H1 (cell line): Measurements from ENCODE around the gene RRP7A. TPM values are rescaled to one million over a fixed set of nuclear protein-coding genes. Genes with fewer than 3 reads are reported as not detected.
"Not testable (repeated sequence)": the region's sequence is repeated elsewhere in the genome, so short reads cannot be mapped to it uniquely, and the experiment has no call there.

Experiments
- CTCF ChIA-PET: fragments of 300-600 bp; sonication (Branson Sonifier 250); formaldehyde crosslinking; loops from one replicate; lab custom pipeline; 2021; ENCODE audit not compliant: partially characterized antibody; lab: Charles Lee
- POLR2A ChIA-PET: fragments of 300-600 bp; sonication (Branson Sonifier 250); formaldehyde crosslinking; loops from one replicate; lab custom pipeline; 2021; ENCODE audit warnings: inconsistent platforms; ENCODE audit not compliant: partially characterized antibody; lab: Charles Lee
- DNase-seq, 2 experiments: peaks; one replicate each; pipeline versions ENCODE4 v3.0.0 to v3.0.0-alpha.2; 2010 to 2022; ENCODE audit warnings: low spot score in 2 of 2, low read depth in 1 of 2, mixed read lengths in 1 of 2
- FAIRE-seq: peaks from 2 replicates; lab custom pipeline; 2011; peaks lifted over from hg19 to GRCh38; lab: Jason Lieb, UNC
- H2AFZ ChIP-seq: 2 replicates; pipeline ENCODE4 v1.8.1; 2012; ENCODE audit warnings: low read length, inconsistent platforms
- H2AK5ac ChIP-seq: 2 replicates; pipeline ENCODE4 v1.6.1; 2013; ENCODE audit warnings: low read depth, low read length
- H2BK120ac ChIP-seq: replicated peaks from 2 replicates; pipeline ENCODE3; 2013; ENCODE audit warnings: low read depth, low read length, inconsistent platforms
- H2BK12ac ChIP-seq: 2 replicates; pipeline ENCODE4 v1.6.1; 2013; ENCODE audit warnings: low read depth, low read length
- H2BK15ac ChIP-seq: 2 replicates; pipeline ENCODE4 v1.6.1; 2013; ENCODE audit warnings: low read length
- H2BK20ac ChIP-seq: 2 replicates; pipeline ENCODE4 v1.6.1; 2013; ENCODE audit warnings: low read length
- H2BK5ac ChIP-seq: 2 replicates; pipeline ENCODE4 v1.6.1; 2013; ENCODE audit warnings: low read depth, low read length
- H3K14ac ChIP-seq: 2 replicates; pipeline ENCODE4 v1.6.1; 2013; ENCODE audit warnings: inconsistent platforms; ENCODE audit not compliant: insufficient read length
- H3K18ac ChIP-seq: 2 replicates; pipeline ENCODE4 v1.6.1; 2013; ENCODE audit warnings: low read length; ENCODE audit errors: extremely low read depth
- H3K23ac ChIP-seq: 2 replicates; pipeline ENCODE4 v1.6.1; 2013; ENCODE audit warnings: inconsistent platforms; ENCODE audit not compliant: insufficient read length
- H3K23me2 ChIP-seq: 2 replicates; pipeline ENCODE4 v1.6.1; 2013; ENCODE audit warnings: low read depth, low read length
- H3K27ac ChIP-seq: 2 replicates; pipeline ENCODE4 v1.6.1; 2011; ENCODE audit warnings: low read depth, low read length, inconsistent platforms
- H3K27me3 ChIP-seq, 4 experiments: replicated peaks in 1 of 4; 1 replicate in 1 of 4; 2 replicates in 3 of 4; pipeline versions ENCODE4 v1.6.1 to v1.8.1; 2011 to 2013; ENCODE audit warnings: low read length in 3 of 4, mild to moderate bottlenecking in 3 of 4, inconsistent platforms in 2 of 4, mixed read lengths in 2 of 4, moderate library complexity in 1 of 4; ENCODE audit not compliant: control insufficient read depth in 3 of 4, insufficient read depth in 3 of 4; ENCODE audit errors: extremely low read depth in 1 of 4
- H3K36me3 ChIP-seq, 4 experiments: 2 replicates each; pipeline versions ENCODE4 v1.6.1 to v1.8.1; 2011 to 2013; ENCODE audit warnings: mild to moderate bottlenecking in 4 of 4, low read length in 3 of 4, moderate library complexity in 2 of 4, control low read depth in 1 of 4, inconsistent platforms in 1 of 4; ENCODE audit not compliant: insufficient read depth in 4 of 4, control insufficient read depth in 2 of 4
- H3K4ac ChIP-seq: replicated peaks from 2 replicates; pipeline ENCODE3; 2013; ENCODE audit warnings: low read length, low read depth, mixed read lengths, inconsistent platforms; ENCODE audit not compliant: insufficient read length
- H3K4me1 ChIP-seq, 4 experiments: replicated peaks in 1 of 4; 1 replicate in 1 of 4; 2 replicates in 3 of 4; pipeline versions ENCODE4 v1.6.1 to v1.8.1; 2011 to 2013; ENCODE audit warnings: low read length in 3 of 4, inconsistent platforms in 2 of 4, mixed read lengths in 1 of 4; ENCODE audit not compliant: insufficient read depth in 4 of 4, control insufficient read depth in 3 of 4
- H3K4me2 ChIP-seq, 2 experiments: 2 replicates each; pipeline versions ENCODE4 v1.6.1 to v1.8.1; 2011 to 2013; ENCODE audit warnings: low read depth in 2 of 2, low read length in 2 of 2, control low read depth in 1 of 2, inconsistent platforms in 1 of 2, mild to moderate bottlenecking in 1 of 2; ENCODE audit not compliant: insufficient read depth in 1 of 2
- H3K4me3 ChIP-seq, 4 experiments: fragments of 200-600, 300-600 bp in 1 of 4; sonication (generic), shearing (Covaris generic), sonication (Bioruptor Twin) in 1 of 4; 2 replicates each; pipeline versions ENCODE4 v1.5.1 to v1.8.1; 2011 to 2016; ENCODE audit warnings: low read length in 4 of 4, low read depth in 3 of 4, control low read depth in 2 of 4, inconsistent platforms in 2 of 4, mild to moderate bottlenecking in 2 of 4, mixed read lengths in 1 of 4, moderate library complexity in 1 of 4; ENCODE audit not compliant: insufficient read depth in 2 of 4; ENCODE audit errors: extremely low read depth in 1 of 4
- H3K56ac ChIP-seq: replicated peaks from 2 replicates; pipeline ENCODE3; 2013; ENCODE audit warnings: low read depth, mild to moderate bottlenecking, mixed read lengths, low read length, inconsistent platforms; ENCODE audit not compliant: insufficient read length
- H3K79me1 ChIP-seq: 2 replicates; pipeline ENCODE4 v1.6.1; 2013; ENCODE audit warnings: low read depth, low read length, control low read depth
- H3K79me2 ChIP-seq, 2 experiments: 2 replicates each; pipeline versions ENCODE4 v1.6.1 to v1.8.1; 2012 to 2013; ENCODE audit warnings: low read length in 2 of 2, mild to moderate bottlenecking in 2 of 2, inconsistent platforms in 1 of 2; ENCODE audit not compliant: insufficient read depth in 2 of 2, control insufficient read depth in 1 of 2
- H3K9ac ChIP-seq, 4 experiments: replicated peaks in 1 of 4; 1 replicate in 1 of 4; 2 replicates in 3 of 4; pipeline versions ENCODE4 v1.6.1 to v1.8.1; 2011 to 2013; ENCODE audit warnings: low read depth in 3 of 4, low read length in 3 of 4, control low read depth in 2 of 4, mild to moderate bottlenecking in 2 of 4, moderate library complexity in 2 of 4, inconsistent platforms in 1 of 4; ENCODE audit errors: extremely low read depth in 1 of 4
- H3K9me3 ChIP-seq, 2 experiments: 2 replicates each; pipeline versions ENCODE4 v1.6.1 to v1.8.1; 2012 to 2013; ENCODE audit warnings: mild to moderate bottlenecking in 2 of 2, moderate library complexity in 2 of 2, control low read depth in 1 of 2, inconsistent platforms in 1 of 2, low read depth in 1 of 2, low read length in 1 of 2, mixed read lengths in 1 of 2; ENCODE audit not compliant: insufficient read depth in 2 of 2
- H4K20me1 ChIP-seq, 2 experiments: replicated peaks in 1 of 2; 2 replicates each; pipeline versions ENCODE3 to v1.8.1; 2011 to 2013; ENCODE audit warnings: inconsistent platforms in 2 of 2, low read length in 2 of 2, mild to moderate bottlenecking in 1 of 2; ENCODE audit not compliant: insufficient read depth in 2 of 2, control insufficient read depth in 1 of 2
- H4K5ac ChIP-seq: 2 replicates; pipeline ENCODE4 v1.6.1; 2013; ENCODE audit warnings: low read length, low read depth, mixed read lengths, inconsistent platforms; ENCODE audit not compliant: insufficient read length
- H4K8ac ChIP-seq: 2 replicates; pipeline ENCODE4 v1.8.0; 2013; ENCODE audit warnings: mild to moderate bottlenecking, moderate library complexity, low read length, inconsistent platforms; ENCODE audit not compliant: insufficient read depth; ENCODE audit errors: extremely low read depth
- H4K91ac ChIP-seq: replicated peaks from 2 replicates; pipeline ENCODE3; 2013; ENCODE audit warnings: low read length, mixed read lengths, inconsistent platforms; ENCODE audit not compliant: insufficient read length
- WGBS, 2 experiments: shearing (Covaris generic) in 1 of 2; methylation state at CpG; one replicate each; pipeline versions ENCODE4 v1.1.6 to v1.1.7; 2013 to 2015; ENCODE audit warnings: low lambda C conversion rate in 2 of 2, mixed read lengths in 2 of 2, inconsistent platforms in 1 of 2, low coverage in 1 of 2, missing lambda C conversion rate in 1 of 2; ENCODE audit not compliant: insufficient replicate concordance in 2 of 2, insufficient coverage in 1 of 2, insufficient read length in 1 of 2; ENCODE audit errors: extremely low coverage in 1 of 2, missing lambda C conversion rate in 1 of 2; 5-methylcytosine and 5-hydroxymethylcytosine counted together
- polyA plus RNA-seq, 7 experiments: library from polyadenylated mRNA; depleted of rRNA in 3 of 7; stranded (reverse) in 5 of 7; unstranded in 2 of 7; fragments of >200 nt in 5 of 7; fragments of 200-250 nt in 2 of 7; gene quantifications; 1 replicate in 5 of 7; 2 replicates in 1 of 7; 4 replicates in 1 of 7; pipeline versions ENCODE4 v1.2.1 to v1.2.3, GENCODE V29; 2011 to 2013; ENCODE audit warnings: missing spikeins in 2 of 7, mixed read lengths in 2 of 7
- total RNA-seq: library from RNA; stranded (reverse); fragmentation: NEBNext Ultra II Directional; extraction: Animal tissue kit (Norgen Biotek cat#: 25700); gene quantifications from 2 replicates; pipeline ENCODE4 v1.2.1, GENCODE V29; 2021

The RRP7A gene
- total and polyA plus RNA-seq, 2 of the 8 experiments (the other 6 are each of a cell fraction or from before 2014, with no cell fraction given), result 18.4 to 49.0 TPM

GRCh38 chr22:42539236-42539771 lies 19.7 kb upstream of the RRP7A start:
- FAIRE-seq, H4K20me1 ChIP-seq, H3K27me3 ChIP-seq, H3K23ac ChIP-seq, H2BK5ac ChIP-seq, H4K5ac ChIP-seq, H2BK120ac ChIP-seq, H3K27ac ChIP-seq, H3K9ac ChIP-seq, H2BK20ac ChIP-seq, H3K56ac ChIP-seq, H3K36me3 ChIP-seq, H2BK15ac ChIP-seq, H4K8ac ChIP-seq, H4K91ac ChIP-seq, H3K79me1 ChIP-seq, DNase-seq, H3K4ac ChIP-seq, H3K4me1 ChIP-seq, H3K9me3 ChIP-seq, H3K4me2 ChIP-seq, H2AFZ ChIP-seq, H3K18ac ChIP-seq, H2AK5ac ChIP-seq, H2BK12ac ChIP-seq, POLR2A ChIA-PET, H3K4me3 ChIP-seq, H3K79me2 ChIP-seq, H3K14ac ChIP-seq, H3K23me2 ChIP-seq: not testable (repeated sequence)
- 96% methylated on average over 7 of the region's 11 CpGs; no CpG with 5 or more reads in 1 of the 2 experiments for WGBS, 2 experiments
- CTCF ChIA-PET, result interaction anchor here (0.7 to 2.6 kb wide), 2 partner anchors 22 to 1913 kb away, joined by 3 to 12 read pairs; no protein-coding TSS in a partner anchor
